ENCODE measurements around the gene NIPAL4. TPM values are rescaled to one million over a fixed set of nuclear protein-coding genes. Genes with fewer than 3 reads are reported as not detected.
"Not testable (repeated sequence)": the region's sequence is repeated elsewhere in the genome, so short reads cannot be mapped to it uniquely, and the experiment has no call there.

The NIPAL4 gene
- total RNA-seq, 1 donor from 2014 or later: 0.64 TPM

DNA sequence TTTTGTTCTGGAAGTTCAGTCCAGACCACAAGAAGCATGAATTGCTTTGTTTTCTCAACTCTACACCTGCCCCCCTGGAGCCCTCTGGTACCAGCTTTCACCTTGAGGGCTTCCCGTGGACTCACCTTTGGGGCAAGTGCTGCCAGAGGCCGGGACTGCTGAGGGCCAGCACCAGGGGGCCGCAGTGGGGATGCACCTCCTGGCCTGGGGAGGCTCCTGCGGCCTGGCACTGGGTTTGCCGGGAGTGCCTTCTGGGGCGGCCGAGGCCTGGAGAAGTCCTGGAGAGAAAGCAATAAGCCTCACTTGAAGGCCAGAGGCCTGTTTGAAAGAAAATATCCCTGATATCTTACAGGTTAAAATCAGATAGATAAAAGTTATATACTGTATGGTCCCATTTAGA, 21.7 kb downstream of the NIPAL4 start:
- DNase-seq (ENCODE audit: extremely low read depth, low read depth, low spot score): no peak

DNA sequence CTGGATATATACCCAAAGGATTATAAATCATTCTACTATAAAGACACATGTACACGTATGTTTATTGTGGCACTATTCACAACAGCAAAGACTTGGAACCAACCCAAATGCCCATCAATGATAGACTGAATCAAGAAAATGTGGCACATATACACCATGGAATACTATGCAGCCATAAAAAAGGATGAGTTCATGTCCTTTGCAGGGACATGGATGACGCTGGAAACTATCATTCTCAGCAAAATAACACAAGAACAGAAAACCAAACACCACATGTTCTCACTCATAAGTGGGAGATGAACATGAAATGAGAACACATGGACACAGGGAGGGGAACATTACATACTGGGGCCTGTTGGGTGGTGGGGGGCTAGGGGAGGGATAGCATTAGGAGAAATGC, 22.7 kb downstream of the NIPAL4 start:
- DNase-seq (ENCODE audit: extremely low read depth, low read depth, low spot score): not testable (repeated sequence)

DNA sequence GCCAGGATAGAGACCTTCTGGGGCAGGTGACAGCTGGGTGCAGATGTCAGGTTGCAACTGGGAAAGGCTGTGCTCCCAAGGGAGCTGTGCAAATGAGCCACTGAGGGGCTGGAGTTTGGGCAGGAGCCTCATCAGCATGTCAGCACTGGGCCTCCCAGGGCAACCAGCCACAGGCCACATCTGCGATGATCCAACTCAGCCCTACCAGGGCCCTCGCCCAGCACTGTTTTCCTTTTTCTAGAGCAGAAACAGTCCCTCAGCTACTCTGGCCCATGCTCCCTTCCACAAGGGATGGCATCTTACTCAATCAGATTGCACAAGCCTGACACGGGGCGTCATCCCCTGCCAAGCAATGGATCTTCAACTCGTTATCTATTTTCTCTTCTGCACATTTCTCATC, 24.8 kb downstream of the NIPAL4 start:
- no peak for DNase-seq (ENCODE audit: extremely low read depth, low read depth, low spot score)

DNA sequence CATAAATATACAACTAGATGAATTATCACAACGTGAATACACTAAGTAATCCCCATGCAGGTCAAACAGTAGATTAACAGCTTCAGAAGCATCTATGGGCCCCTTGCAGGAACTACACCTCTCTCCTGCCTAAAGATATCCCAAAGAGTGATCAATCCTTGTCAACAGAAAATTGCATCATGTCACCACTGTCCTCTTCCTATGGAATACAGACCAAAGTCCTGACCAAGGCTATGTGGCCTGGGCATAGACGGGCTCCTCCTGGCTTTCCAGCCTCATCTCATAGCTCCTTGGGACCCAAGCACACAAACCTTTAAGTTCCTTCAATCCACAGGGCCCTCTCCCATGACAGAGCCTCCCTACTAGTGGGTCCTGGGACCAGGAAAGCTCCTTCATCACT, 25.3 kb downstream of the NIPAL4 start:
- DNase-seq (ENCODE audit: extremely low read depth, low read depth, low spot score): no peak

DNA sequence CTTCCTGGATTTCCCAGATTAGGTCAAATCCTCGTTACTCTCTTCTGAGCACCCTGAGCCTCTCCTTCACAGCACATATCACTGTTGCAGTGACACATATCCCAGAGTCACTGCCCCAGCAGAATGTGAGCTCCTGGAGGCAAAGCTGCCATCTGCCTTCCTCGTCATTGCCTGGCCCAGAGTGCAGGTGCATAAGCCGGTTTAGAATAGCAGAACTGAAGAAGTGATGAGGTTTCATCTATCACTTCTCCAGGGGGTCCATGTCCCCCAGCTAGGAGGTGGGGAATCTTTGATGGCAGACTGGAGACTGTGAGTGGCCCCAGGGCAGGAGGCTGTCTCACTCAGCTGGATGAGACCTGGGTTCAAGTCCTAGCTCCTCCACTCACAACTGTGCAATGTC, 25.8 kb downstream of the NIPAL4 start:
- no peak for DNase-seq (ENCODE audit: extremely low read depth, low read depth, low spot score)

DNA sequence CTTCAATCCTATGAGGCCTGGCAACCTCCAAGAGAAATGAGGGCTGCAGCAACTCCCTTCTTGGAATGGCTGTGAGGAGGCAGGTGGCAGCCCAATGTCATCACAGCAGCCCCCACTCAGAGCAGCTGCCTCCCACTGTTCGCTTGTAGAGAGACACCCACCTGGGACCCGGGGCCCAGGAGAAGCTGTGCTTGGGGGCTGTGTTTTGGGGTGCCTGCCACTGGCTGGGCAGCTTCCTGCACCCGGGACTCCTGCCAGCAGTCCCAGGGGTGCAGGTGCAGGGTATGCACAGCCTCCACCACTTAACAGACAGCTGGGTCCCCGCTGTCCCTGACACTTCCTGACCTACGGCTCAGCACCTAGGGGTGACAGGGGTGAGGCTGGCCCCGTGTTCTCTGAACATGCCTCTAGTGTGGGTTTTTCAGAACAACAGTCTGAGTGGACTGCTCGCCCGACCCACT, 26.2 kb downstream of the NIPAL4 start:
- DNase-seq (ENCODE audit: extremely low read depth, low read depth, low spot score): no peak

DNA sequence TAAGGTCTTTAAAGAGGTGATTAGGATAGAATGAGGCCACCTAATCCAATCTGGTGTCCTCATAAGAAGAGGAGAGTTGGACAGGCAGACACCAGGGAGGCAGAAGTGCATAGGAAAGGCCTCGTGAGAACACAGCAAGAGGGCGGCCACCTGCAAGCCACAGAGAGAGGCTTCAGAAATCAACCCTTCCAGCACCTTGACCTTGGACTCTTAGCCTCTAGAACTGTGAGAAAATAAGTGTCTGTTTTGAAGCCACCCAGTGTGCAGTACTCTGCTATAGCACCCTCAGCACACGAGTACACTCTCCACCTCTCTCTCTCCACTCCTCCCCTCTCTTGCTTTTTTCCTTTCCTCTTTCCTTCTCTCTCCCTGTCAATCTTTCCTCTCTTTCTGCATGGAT, 26.8 kb downstream of the NIPAL4 start:
- DNase-seq (ENCODE audit: extremely low read depth, low read depth, low spot score): no peak

DNA sequence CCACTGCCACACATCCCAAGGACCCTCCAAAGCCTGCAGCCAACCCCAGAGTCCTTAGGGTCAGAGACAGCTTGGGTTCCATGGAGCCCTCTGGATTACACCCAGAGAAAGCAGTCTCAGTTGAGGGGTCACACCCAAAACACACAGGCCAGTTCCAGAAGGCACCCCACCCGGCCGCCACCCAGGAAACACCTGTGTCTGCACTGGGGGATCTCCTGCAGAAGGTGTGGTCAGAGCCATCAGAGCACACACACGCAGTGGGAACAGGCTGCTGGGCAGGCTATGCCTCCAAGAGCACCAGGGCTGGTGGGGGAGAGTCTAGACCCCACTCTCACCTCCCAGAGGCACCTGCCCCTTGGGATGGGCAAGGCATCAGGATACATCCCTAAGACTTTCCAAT, 27.3 kb downstream of the NIPAL4 start:
- DNase-seq (ENCODE audit: extremely low read depth, low read depth, low spot score): no peak

DNA sequence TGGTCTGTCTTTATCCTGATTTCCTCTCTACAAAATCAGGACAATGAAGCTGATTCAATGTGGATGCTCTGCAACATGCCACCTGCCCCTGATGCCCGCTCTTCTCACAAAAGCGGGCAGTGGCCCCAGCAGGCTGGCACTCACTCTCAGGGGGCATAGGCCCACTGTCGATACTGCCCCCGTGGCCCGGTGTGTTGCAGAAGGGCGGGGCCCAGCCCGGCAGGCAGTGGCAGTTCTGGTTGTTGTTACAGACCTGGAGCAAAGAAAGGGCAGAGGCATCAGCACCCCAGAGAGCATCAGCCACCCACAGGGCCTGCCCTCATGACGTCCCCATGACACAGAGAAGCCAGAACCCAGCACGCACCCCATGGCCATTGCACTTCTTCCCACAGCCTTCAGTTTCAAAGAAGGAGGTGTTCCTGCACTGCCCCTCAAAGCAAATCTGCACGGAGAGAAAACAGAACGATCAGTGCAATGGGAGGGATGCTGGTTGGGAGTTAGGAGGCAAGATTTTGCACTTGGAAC, 31.5 kb downstream of the NIPAL4 start:
- DNase-seq (ENCODE audit: extremely low read depth, low read depth, low spot score): no peak

DNA sequence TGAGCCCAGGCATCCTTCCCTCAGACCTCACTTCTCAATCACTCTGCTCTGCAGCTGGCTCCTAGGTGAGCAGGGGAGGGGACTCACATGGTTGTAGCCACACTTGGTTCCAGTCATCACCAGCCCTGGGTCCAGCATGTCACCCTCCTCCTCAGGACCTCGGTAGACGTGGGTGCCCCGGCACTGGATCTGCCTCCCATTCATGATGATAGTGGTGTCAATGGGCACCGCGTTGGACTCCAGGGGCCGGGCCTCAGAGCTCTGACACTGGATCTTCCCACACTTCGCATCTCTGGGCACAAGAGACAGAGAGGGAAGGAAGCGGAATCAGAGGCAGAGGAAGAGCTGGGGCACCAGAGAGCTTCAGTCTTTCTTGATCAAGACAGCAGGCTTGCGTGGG, 32.9 kb downstream of the NIPAL4 start:
- DNase-seq (ENCODE audit: extremely low read depth, low read depth, low spot score): no peak

DNA sequence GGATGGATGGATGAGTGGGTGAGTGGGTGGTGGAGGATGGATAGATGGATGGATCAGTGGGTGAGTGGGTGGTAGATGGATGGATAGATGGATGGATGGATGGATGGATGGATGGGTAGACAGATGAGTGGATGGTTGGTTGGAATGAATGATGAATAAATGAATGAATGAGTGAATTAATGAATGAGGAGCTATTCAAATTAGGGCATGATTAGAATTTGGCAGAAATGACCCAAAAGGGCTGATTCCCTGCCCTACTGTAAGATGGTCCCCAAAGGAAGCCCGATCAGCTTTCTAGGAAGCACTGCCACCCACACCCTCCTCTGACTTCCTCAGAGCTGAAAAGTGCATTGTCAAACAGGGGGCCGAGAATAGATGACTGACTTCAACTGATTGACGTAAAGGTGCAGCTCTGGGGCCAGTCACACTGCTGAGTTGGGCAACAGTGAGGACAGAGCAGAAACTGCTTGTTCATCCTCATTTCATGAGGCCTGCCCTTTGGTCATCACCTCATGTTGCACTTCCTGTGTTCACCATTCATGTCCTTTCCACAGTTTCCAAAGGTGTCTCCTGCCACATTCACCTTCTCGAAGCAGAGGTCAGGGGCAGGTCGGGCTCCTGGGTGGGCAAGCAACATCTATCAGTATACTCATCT, 34.3 kb downstream of the NIPAL4 start:
- DNase-seq (ENCODE audit: extremely low read depth, low read depth, low spot score): no peak

DNA sequence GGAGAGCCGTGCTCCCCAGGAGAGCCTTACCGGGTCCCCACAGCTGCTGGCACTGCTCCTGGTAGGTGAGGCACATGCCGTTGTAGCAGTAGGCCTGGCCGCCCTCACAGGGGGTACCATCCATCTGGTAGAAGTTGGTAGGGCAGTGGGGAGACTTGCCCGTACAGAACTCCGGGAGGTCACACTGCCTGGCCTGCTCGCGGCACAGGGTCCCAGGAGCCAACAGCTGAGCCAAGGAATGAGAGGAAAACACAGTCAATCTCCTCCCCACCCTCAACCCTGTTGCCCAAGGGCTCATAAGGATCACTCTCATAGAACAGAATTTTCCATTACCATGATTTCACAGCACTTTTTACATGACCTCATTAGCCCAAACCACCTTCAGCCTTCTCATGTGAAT, 36.9 kb downstream of the NIPAL4 start:
- no peak for DNase-seq (ENCODE audit: extremely low read depth, low read depth, low spot score)

DNA sequence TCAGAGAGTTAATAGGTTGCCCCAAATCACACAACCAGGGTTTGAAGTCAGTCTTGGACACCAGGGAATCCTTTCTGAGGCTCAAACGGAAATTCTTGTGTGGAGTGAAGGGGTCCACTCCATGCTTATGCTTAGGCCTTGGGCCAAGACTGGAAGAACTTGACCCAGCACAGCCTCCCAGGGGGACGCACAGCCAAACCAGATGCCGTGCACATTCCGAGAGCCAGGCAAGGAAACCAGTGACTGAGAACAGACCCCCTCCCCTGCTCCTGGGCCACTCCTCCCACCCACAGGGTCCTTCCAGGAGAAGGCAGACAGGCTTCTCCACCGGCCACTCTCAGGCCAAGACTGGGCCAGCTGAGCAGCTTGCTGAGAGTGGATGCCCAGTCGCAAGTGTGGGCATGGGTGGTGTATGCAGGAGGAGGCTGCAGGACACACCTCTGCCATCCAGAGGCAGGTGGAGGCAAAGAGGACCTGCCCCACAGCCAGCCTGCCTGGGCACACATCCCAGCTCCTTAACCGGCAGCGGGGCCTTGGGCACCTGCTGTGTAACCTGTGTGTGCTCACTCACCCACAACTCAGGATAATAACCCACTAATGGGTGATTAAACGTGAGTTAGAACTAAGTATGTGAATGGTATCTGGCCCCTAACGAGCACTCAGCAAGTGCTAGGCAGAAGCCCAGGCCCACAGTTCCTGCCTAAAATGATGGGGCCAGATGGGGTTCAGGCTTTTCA, 38.0 kb downstream of the NIPAL4 start:
- DNase-seq (ENCODE audit: extremely low read depth, low read depth, low spot score): no peak

DNA sequence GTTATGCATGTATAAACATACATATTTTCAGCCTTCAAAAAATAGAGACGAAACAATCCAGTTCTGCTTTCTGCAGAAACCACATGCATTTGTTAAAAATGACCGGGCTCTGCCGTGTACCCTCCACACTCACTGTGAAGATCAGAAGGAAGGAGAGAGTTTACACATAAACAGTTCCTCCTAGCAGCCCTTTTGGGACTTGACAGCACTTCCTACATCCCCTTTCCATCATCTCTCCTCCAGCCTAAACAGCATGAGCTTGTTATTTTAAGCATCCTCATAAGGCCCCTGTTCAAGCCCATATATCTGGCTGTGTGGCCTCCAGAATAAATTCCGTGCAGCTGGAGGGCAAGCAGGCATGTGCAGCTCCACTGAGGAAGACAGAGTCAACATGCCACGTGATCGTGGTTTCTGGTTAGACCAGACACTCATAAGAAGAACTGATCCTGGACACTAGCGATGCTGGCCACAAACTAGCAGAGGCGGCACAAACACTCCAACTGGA, 42.2 kb downstream of the NIPAL4 start:
- no peak for DNase-seq (ENCODE audit: extremely low read depth, low read depth, low spot score)

DNA sequence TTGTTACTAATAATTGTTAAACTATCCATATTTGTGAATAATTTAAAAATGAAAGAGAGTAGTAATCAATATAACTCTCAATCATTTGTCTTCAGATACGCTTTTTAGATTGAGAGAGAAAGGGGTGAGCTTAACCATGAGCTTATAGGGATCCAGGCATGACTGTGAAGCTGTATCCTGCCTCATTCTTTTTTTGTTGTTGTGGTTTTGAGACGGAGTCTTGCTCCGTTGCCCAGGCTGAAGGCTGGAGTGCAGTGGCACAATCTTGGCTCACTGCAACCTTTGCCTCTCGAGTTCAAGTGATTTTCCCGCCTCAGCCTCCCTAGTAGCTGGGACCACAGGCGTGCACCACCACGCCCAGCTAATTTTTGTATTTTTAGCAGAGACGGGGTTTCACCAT, 44.0 kb downstream of the NIPAL4 start:
- no peak for DNase-seq (ENCODE audit: extremely low read depth, low read depth, low spot score)

DNA sequence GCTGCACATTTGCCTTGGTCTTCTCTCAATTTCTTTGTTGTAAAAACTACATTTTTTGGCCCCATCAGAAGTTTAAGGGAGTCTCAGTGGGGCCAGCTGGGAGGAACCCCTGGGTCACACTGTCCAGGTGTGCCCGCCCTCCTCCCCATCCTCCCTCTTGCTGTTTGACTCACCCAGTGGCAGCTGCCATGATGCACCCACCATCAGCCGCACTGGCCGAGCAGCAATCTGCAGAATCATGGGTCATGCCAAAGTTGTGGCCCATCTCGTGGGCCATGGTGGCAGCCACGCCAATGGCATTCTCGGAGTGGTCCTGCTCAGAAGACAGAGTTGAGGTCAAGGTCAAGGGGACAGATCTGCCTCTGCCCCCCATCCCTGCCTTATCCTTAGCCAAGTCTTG, 45.5 kb downstream of the NIPAL4 start:
- no peak for DNase-seq (ENCODE audit: extremely low read depth, low read depth, low spot score)

DNA sequence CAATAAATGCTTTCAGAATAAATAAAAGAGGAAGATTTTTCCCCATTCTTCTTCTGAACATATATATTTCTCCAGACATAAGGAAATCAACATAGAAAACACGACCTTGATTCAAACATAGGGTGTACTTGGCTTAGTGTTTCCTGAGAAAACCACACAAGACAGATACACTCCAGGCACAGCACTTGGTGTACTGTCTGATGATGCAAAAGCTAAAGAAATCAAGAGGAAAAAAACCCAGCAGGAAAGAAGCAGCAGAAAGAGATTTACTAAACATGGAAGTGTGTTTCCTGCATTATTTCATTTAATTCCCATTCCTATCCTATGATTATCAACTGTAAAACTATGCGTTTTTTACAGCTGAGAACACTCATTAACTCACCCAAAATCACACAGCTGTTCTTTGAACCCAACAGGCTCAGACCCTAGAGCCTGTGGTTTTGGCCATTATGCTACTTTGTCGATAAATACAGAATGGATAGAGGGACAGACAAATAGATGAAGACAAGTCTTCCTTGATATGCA, 46.1 kb downstream of the NIPAL4 start:
- no peak for DNase-seq (ENCODE audit: extremely low read depth, low read depth, low spot score)

DNA sequence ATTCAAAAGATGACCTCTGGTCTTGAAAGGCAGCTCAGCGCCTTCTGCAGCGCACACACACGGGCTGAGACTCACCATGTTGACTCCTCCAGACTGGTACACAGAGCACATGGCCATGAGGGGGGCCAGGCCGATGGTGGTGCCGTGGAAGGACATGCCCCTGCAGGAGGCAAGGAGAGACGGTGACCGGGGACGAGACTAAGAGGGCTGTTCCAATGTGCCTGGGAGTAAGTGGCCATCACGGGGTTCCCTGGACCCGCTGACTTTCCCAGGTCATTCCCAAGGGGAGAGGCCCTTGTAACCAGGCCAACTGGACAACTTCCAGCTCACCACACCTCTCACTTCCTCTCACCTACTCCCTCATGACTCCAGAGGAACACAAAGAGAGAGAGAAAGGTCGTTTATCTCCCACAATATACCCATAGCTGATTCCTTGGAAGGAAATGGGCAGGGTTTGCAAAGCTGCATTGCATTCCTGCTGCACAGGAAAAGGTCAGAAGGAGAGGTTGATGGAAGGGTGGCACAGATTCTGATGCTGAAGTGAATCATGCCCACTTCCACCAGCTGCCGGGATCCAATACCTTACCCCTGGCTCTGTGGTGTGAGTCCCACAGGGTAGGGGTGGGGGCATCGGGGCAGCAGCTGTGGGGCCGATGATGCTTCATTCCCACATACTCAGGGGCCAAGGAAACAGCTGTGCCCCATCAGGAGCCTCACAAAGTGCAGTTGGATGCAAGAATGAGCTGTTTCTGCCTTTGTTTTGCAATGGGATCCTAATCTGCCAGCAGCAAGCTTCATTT, 47.2 kb downstream of the NIPAL4 start:
- DNase-seq (ENCODE audit: extremely low read depth, low read depth, low spot score): peak; percentile 37

DNA sequence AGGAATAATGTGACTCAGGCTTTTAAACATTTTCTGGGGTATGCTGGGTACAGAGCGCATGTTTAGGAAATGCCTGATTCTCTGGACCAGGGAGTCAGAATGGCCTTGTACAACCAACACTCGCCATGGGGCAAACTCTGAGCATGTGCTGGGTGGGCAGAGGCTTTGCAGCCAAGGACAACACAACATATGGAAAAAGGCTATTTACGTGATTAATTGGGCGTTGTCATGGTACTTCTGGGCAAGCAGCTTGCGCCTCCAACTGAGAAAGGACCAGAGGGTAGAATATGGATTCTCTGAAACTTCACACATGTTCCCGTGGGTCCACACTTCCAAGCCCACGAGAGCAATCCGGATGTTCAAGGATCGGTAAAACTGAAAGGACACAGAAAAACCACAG, 49.1 kb downstream of the NIPAL4 start:
- DNase-seq (ENCODE audit: extremely low read depth, low read depth, low spot score): no peak

DNA sequence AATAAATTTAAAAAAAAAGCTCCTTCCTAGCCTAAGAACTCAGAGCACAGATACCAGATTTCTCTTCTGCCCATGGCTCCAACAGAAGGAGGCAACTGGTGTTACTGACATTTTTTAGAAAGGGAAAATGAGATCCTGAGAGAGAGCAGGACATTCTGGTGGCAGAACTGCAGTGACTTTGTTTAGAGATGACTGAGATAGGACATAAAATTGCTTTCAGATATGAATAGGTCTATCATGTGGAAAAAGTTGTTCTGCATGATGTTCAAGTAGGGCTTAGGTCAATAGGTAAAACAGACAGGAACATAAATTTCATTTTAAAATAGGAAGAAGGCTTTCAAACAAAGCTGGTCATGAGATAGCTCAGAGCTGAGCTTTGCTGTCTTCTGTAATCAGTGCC, 49.6 kb downstream of the NIPAL4 start:
- DNase-seq (ENCODE audit: extremely low read depth, low read depth, low spot score): no peak

DNA sequence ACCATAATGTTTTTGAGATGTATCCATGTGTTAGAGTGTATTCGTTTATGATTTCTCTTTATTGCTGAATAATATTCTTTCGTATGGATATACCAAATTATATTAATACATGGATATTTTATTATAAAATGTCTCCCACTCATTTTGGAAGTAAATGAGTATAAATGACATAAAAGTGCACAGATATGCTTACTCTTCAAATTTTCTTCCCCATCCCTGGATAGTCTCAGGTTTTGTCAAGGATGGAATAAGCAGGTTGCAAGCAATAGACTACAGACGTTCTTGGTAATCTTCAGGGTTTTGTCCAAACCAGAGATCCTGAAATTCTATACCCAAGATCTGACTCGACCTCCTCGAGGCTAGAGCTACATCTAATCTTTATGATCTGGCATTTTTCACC, 50.7 kb downstream of the NIPAL4 start:
- no peak for DNase-seq (ENCODE audit: extremely low read depth, low read depth, low spot score)
